Measurements from ENCODE around the gene GCC2.
"Not testable (repeated sequence)": the region's sequence is repeated elsewhere in the genome, so short reads cannot be mapped to it uniquely, and the experiment has no call there.

Gene GCC2

GRCh38 chr2:108455571-108455970, 6.6 kb downstream of the GCC2 start:
- H3K27me3 Mint-ChIP-seq = no peaks in the 10 kb centered on the region
- DNase-seq (no peak), ATAC-seq (no peak)
- peaks cover 50% of the 10 kb centered on the region for H3K4me1 Mint-ChIP-seq
- H3K27ac Mint-ChIP-seq = no peak overlapping the region
- no peak overlapping the region for H3K4me3 Mint-ChIP-seq
- H3K36me3 Mint-ChIP-seq (ENCODE audit: low read depth) = peaks cover 69% of the 10 kb centered on the region
- H3K9me3 Mint-ChIP-seq = peaks cover 23% of the 10 kb centered on the region

- peaks cover 43% of the 10 kb centered on the region for H3K4me1 Mint-ChIP-seq
- peaks cover 23% of the 10 kb centered on the region for H3K9me3 Mint-ChIP-seq
These were observed 9.1 kb downstream of the GCC2 start for GRCh38 chr2:108458082-108458481.

DNA sequence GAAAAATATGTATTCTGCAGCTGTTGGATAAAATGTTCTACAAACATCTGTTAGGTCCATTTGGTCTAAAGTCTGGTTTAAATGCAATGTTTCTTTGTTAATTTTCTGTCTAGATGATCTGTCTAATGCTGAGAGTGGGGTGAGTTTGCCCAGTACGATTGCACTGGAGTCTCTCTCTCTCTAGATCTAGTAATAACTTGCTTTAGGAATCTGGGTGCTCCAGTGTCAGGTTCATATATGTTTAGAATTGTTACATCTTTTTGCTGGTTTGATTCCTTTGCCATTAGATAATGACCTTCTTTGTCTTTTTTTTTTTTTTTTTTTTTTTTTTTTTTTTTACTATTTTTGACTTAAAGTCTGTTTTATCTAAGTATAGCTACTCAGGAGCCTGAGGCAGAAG, 10.4 kb downstream of the GCC2 start:
- H3K27me3 Mint-ChIP-seq = no peaks in the 10 kb centered on the region
- peaks cover 77% of the 10 kb centered on the region for H3K36me3 Mint-ChIP-seq (ENCODE audit: low read depth)
- H3K9me3 Mint-ChIP-seq = peaks cover 23% of the 10 kb centered on the region
- no peak overlapping the region for H3K4me3 Mint-ChIP-seq
- DNase-seq (no peak), ATAC-seq (no peak)
- no peak overlapping the region for H3K27ac Mint-ChIP-seq
- peaks cover 45% of the 10 kb centered on the region for H3K4me1 Mint-ChIP-seq

More at GRCh38 chr2:108458082-108458481, 9.1 kb downstream of the GCC2 start:
- DNase-seq = no peak
- Mint-ChIP-seq H3K36me3 (ENCODE audit: low read depth) (peaks cover 77% of the 10 kb centered on the region), H3K4me3 (no peak overlapping the region), H3K27me3 (no peaks in the 10 kb centered on the region), H3K27ac (peak overlapping the region; percentile 15)
- ATAC-seq = no peak

- ATAC-seq = no peak
- peaks cover 22% of the 10 kb centered on the region for H3K9me3 Mint-ChIP-seq
- H3K4me1 Mint-ChIP-seq = peaks cover 43% of the 10 kb centered on the region
- H3K36me3 Mint-ChIP-seq (ENCODE audit: low read depth) = peaks cover 76% of the 10 kb centered on the region
- peak overlapping the region; percentile 1 for H3K27ac Mint-ChIP-seq
- H3K4me3 Mint-ChIP-seq = no peak overlapping the region
- DNase-seq = no peak
- H3K27me3 Mint-ChIP-seq = no peaks in the 10 kb centered on the region
These were observed 11.5 kb downstream of the GCC2 start for GRCh38 chr2:108460345-108461037.

DNA sequence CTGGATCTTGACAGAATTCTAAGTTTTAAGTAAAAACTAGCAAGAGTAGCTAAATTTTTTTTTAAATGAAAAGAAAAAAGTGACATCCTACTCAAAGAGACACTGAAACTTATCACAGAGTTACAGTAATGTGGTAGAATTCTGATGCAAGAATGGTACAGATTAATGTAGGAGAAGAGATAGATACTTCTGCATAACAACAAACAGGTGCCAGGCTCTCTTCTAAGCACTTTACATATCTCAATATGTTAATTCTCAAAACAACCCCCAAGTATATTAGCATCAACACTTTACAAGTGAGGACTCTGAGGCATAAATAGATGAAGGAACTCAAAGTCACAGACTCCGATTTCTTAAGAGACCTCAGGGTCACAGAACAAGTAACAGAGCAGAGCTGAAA, 28.1 kb downstream of the GCC2 start:
- Mint-ChIP-seq H3K36me3 (ENCODE audit: low read depth) (peaks cover 50% of the 10 kb centered on the region), H3K4me3 (no peak overlapping the region), H3K27me3 (no peaks in the 10 kb centered on the region), H3K27ac (no peak overlapping the region), H3K9me3 (no peaks in the 10 kb centered on the region), H3K4me1 (peaks cover 1% of the 10 kb centered on the region)
- DNase-seq (no peak), ATAC-seq (no peak)

DNA sequence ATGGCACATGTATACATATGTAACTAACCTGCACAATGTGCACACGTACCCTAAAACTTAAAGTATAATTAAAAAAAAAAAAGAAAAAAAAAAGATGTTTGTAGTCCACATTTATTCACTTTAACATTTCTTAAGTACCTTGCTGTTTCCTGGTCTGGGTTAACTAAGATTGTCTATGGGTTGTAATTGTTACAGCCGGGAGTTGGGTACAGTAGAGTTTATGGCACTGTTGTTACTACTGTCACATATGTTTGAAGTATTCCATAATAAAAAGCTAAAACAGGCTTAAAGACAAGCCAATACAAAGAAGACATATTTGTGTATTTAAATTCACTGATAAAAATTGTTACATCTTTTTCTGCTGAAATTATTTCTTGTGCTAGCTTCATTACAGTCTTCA, 36.2 kb downstream of the GCC2 start:
- no peaks in the 10 kb centered on the region for H3K4me1 Mint-ChIP-seq
- peaks cover 38% of the 10 kb centered on the region for H3K36me3 Mint-ChIP-seq (ENCODE audit: low read depth)
- no peak overlapping the region for H3K27ac Mint-ChIP-seq
- no peaks in the 10 kb centered on the region for H3K9me3 Mint-ChIP-seq
- H3K27me3 Mint-ChIP-seq = no peaks in the 10 kb centered on the region
- no peak overlapping the region for H3K4me3 Mint-ChIP-seq
- DNase-seq = no peak
- no peak for ATAC-seq

DNA sequence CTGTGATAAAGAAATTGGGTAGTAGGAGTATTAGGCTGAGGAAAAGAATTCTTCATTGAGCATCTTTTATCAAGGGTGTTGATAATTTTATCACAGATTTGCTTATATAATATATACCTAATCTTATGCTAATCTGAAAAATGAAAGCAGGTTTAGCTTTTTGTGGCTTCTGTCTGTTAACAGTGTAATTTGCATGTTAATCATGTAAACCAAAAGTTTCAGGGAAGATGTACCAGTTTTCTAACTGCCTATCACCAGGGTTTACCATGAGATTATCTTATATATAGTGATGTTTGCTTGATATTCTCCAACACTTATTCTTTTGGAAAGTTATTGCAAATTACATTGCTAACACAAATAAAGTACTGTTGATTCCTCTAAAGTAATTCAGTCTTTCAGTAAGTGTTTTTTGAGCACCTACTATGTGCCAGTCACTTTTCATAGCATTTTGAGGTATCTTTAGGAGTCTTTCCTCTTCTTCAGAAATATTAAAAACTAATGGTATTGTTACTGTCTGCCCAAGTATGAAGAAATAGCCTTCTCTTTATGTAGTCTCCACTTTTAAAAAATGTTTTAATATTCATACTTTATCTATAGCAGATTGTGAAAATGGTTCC, 41.6 kb downstream of the GCC2 start:
- Mint-ChIP-seq H3K27ac (no peak overlapping the region), H3K4me3 (no peak overlapping the region), H3K27me3 (no peaks in the 10 kb centered on the region), H3K4me1 (peaks cover 11% of the 10 kb centered on the region), H3K9me3 (no peaks in the 10 kb centered on the region), H3K36me3 (ENCODE audit: low read depth) (peaks cover 27% of the 10 kb centered on the region)
- DNase-seq (no peak), ATAC-seq (no peak)

- Mint-ChIP-seq H3K36me3 (ENCODE audit: low read depth) (peaks cover 27% of the 10 kb centered on the region), H3K27ac (no peak overlapping the region), H3K4me1 (peaks cover 11% of the 10 kb centered on the region), H3K27me3 (no peaks in the 10 kb centered on the region), H3K4me3 (no peak overlapping the region), H3K9me3 (no peaks in the 10 kb centered on the region)
- ATAC-seq (no peak), DNase-seq (no peak)
These were observed 42.8 kb downstream of the GCC2 start for GRCh38 chr2:108491848-108492247.

DNA sequence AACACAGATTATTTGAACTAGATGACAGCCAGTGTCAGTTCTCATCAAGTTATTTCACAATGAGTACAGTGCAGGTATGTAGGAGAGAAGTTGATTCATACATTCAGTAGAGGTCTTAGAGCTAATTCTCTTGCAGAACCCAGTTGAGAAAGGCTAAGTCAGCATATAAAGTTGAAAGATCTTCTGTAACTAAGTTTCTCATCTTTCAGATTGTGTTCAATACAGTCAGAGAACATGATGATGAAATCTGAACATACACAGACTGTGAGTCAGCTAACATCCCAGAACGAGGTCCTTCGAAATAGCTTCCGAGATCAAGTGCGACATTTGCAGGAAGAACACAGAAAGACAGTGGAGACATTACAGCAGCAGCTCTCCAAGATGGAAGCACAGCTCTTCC, 43.4 kb downstream of the GCC2 start:
- H3K27ac Mint-ChIP-seq = peak overlapping the region; percentile 46
- H3K4me3 Mint-ChIP-seq = no peak overlapping the region
- DNase-seq (no peak), ATAC-seq (no peak)
- H3K27me3 Mint-ChIP-seq = no peaks in the 10 kb centered on the region
- H3K4me1 Mint-ChIP-seq = peaks cover 11% of the 10 kb centered on the region
- H3K9me3 Mint-ChIP-seq = no peaks in the 10 kb centered on the region
- H3K36me3 Mint-ChIP-seq (ENCODE audit: low read depth) = peaks cover 27% of the 10 kb centered on the region

DNA sequence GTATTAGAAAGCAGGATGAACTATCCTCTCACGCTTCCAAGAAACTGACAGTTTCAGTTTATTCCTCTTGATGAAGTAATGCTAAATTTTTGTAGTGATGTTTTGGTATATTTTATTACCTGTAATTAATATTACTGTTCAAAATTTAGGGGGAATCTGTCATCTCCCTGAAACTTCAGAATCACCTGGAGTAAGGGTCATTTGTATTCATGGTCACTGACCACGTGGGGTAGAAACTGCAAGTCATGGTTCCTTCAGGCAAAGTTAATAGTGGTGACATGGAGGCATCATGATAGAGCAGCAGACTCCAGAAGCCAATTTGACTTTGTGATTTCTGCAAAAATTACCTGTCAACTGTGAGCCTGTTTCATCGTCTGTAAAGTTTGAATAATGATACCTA, 47.2 kb downstream of the GCC2 start:
- H3K4me1 Mint-ChIP-seq, ATAC-seq, H3K27me3 Mint-ChIP-seq, H3K9me3 Mint-ChIP-seq, H3K4me3 Mint-ChIP-seq, DNase-seq, H3K27ac Mint-ChIP-seq: not testable (repeated sequence)
- H3K36me3 Mint-ChIP-seq (ENCODE audit: low read depth) = peaks cover 23% of the 10 kb centered on the region

GRCh38 chr2:108507620-108508019, 58.6 kb downstream of the GCC2 start:
- H3K9me3 Mint-ChIP-seq, DNase-seq, H3K27ac Mint-ChIP-seq, H3K4me3 Mint-ChIP-seq, H3K27me3 Mint-ChIP-seq, ATAC-seq, H3K4me1 Mint-ChIP-seq: not testable (repeated sequence)
- H3K36me3 Mint-ChIP-seq (ENCODE audit: low read depth) = peaks cover 28% of the 10 kb centered on the region

GRCh38 chr2:108512431-108512830, 63.4 kb downstream of the GCC2 start:
- not testable (repeated sequence) for H3K4me1 Mint-ChIP-seq, H3K27ac Mint-ChIP-seq, ATAC-seq, H3K27me3 Mint-ChIP-seq, DNase-seq, H3K4me3 Mint-ChIP-seq, H3K9me3 Mint-ChIP-seq
- H3K36me3 Mint-ChIP-seq (ENCODE audit: low read depth) = peaks cover 10% of the 10 kb centered on the region

- ATAC-seq, DNase-seq, H3K27ac Mint-ChIP-seq: not testable (repeated sequence)
These were observed 65.5 kb downstream of the GCC2 start for GRCh38 chr2:108514478-108514877.

GRCh38 chr2:108524688-108525087, 75.7 kb downstream of the GCC2 start:
- ATAC-seq; DNase-seq; H3K27ac Mint-ChIP-seq; H3K36me3 Mint-ChIP-seq (ENCODE audit: low read depth); H3K4me3 Mint-ChIP-seq; H3K9me3 Mint-ChIP-seq; H3K27me3 Mint-ChIP-seq; H3K4me1 Mint-ChIP-seq: not testable (repeated sequence)

More at GRCh38 chr2:108514478-108514877, 65.5 kb downstream of the GCC2 start:
- not testable (repeated sequence) for H3K4me3 Mint-ChIP-seq, H3K9me3 Mint-ChIP-seq, H3K27me3 Mint-ChIP-seq, H3K4me1 Mint-ChIP-seq
- H3K36me3 Mint-ChIP-seq (ENCODE audit: low read depth) = peaks cover 11% of the 10 kb centered on the region

DNA sequence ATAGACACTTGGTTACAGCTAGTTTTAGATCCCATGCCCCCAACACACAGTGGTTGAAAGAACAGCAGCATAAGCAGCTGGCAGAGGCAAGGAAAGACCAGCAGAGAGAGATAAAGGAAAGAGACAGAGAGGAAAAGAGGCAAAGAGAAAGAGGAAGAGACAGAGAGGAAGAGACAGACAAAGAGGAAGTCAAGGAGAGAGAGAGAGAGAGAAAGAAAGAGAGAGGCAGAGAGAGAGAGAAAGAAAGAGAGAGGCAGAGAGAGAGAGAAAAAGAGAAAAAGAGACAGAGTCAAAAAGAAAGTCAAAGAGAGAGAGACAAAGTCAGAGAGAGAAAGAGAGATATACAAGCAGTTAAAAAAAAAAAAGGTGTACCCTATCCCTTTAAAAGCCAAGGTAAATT, 76.3 kb downstream of the GCC2 start:
- DNase-seq; ATAC-seq; H3K36me3 Mint-ChIP-seq (ENCODE audit: low read depth); H3K4me3 Mint-ChIP-seq; H3K4me1 Mint-ChIP-seq; H3K27me3 Mint-ChIP-seq; H3K9me3 Mint-ChIP-seq; H3K27ac Mint-ChIP-seq: not testable (repeated sequence)

All from activated naive CD8-positive, alpha-beta T cell treated with anti-CD3 and anti-CD28 coated beads, Interleukin-2, amount 50 U/mL, for 24 hours (primary cell).